ENCODE measurements around the gene PPP3CA.
"Not testable (repeated sequence)": the region's sequence is repeated elsewhere in the genome, so short reads cannot be mapped to it uniquely, and the experiment has no call there.

PPP3CA gene

DNA sequence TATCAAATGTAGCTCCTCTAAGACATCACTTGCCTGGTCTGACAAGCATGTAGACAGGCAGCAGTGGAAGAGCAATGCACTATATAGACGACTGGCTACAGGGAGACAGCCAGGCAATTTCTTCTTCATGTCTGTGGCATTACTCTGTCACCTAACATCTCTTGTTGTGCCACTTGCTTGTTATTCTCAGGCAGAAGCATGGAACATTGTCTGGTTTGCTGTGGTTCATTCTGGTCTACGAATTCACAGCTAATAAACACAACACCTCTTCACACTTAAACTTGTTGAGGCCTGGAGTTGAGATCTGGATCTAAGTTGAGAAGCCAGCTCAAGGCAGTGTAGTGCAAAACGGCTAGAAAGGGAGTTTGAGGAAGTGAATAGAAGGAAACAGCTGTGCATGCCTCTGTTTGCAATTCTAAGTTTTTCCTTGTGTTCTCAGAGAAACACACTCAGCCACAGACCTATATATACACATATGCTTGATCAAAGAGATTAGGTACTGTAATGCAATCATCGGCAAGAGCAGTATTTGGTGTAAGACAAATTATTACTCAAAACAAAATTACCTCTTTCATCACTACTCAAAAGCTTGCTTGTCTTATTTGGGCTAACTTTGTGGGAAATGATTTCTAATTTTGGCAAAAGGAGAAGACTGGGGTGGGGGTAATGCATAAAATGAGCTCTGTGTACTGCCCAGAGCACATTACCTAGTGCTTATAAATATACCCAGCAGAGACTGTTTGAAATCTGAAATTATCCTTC is 243.8 kb downstream of the PPP3CA start:
- no peak overlapping the region for H4K8ac ChIP-seq (ENCODE audit: low read depth, low read length)
- no peak overlapping the region for H2BK5ac ChIP-seq (ENCODE audit: low read length)
- H3K27ac ChIP-seq (ENCODE audit: low read depth, low read length) = no peak overlapping the region
- H3K27me3 ChIP-seq (ENCODE audit: insufficient read depth, low read length, poor library complexity) = no peaks in the 10 kb centered on the region
- H3K36me3 ChIP-seq (ENCODE audit: control insufficient read depth, insufficient read depth, low read length) = no peaks in the 10 kb centered on the region
- no peak overlapping the region for H3K56ac ChIP-seq (ENCODE audit: low read length)
- H3K9ac ChIP-seq (ENCODE audit: low read length) = no peak overlapping the region
- no peak overlapping the region for H3K4ac ChIP-seq (ENCODE audit: low read depth, low read length)
- no peak overlapping the region for H3K4me2 ChIP-seq (ENCODE audit: low read length)
- no peak overlapping the region for H2AK5ac ChIP-seq (ENCODE audit: low read length)
- H3K23ac ChIP-seq (ENCODE audit: low read length) = no peak overlapping the region
- H2BK120ac ChIP-seq (ENCODE audit: low read depth, low read length) = no peak overlapping the region
- H3K18ac ChIP-seq (ENCODE audit: low read length) = no peak overlapping the region
- WGBS (ENCODE audit: extremely low coverage, insufficient coverage, low lambda C conversion rate) = no CpG with 5 or more reads among the region's 4 CpGs
- no peak overlapping the region for H2BK15ac ChIP-seq (replicated peaks; ENCODE audit: low read depth)
- peak; percentile 61 for DNase-seq
- H3K79me1 ChIP-seq (ENCODE audit: low read length) = no peaks in the 10 kb centered on the region
- no peak overlapping the region for H4K5ac ChIP-seq (ENCODE audit: low read length)
- H3K4me1 ChIP-seq (ENCODE audit: control insufficient read depth, low read depth, low read length) = no peaks in the 10 kb centered on the region
- H3K79me2 ChIP-seq (ENCODE audit: control insufficient read depth, insufficient read depth, low read length) = no peaks in the 10 kb centered on the region
- no peak overlapping the region for H3K4me3 ChIP-seq (ENCODE audit: low read length)

- H3K9ac ChIP-seq (ENCODE audit: low read length) = no peak overlapping the region
- H3K79me1 ChIP-seq (ENCODE audit: low read length) = no peaks in the 10 kb centered on the region
- H3K4me2 ChIP-seq (ENCODE audit: low read length) = no peak overlapping the region
- H3K79me2 ChIP-seq (ENCODE audit: control insufficient read depth, insufficient read depth, low read length) = no peaks in the 10 kb centered on the region
- H3K36me3 ChIP-seq (ENCODE audit: control insufficient read depth, insufficient read depth, low read length) = no peaks in the 10 kb centered on the region
- no peak overlapping the region for H3K56ac ChIP-seq (ENCODE audit: low read length)
- no peak overlapping the region for H2AK5ac ChIP-seq (ENCODE audit: low read length)
- H3K4me1 ChIP-seq (ENCODE audit: control insufficient read depth, low read depth, low read length) = no peaks in the 10 kb centered on the region
- H2BK5ac ChIP-seq (ENCODE audit: low read length) = no peak overlapping the region
- H2BK15ac ChIP-seq (replicated peaks; ENCODE audit: low read depth) = no peak overlapping the region
- no peak for DNase-seq
- no peak overlapping the region for H4K8ac ChIP-seq (ENCODE audit: low read depth, low read length)
- no peak overlapping the region for H3K27ac ChIP-seq (ENCODE audit: low read depth, low read length)
- whole genome bisulfite sequencing (ENCODE audit: extremely low coverage, insufficient coverage, low lambda C conversion rate) = no CpG with 5 or more reads among the region's 1 CpG
- H3K23ac ChIP-seq (ENCODE audit: low read length) = no peak overlapping the region
- H4K5ac ChIP-seq (ENCODE audit: low read length) = no peak overlapping the region
- H3K4me3 ChIP-seq (ENCODE audit: low read length) = no peak overlapping the region
- no peak overlapping the region for H3K18ac ChIP-seq (ENCODE audit: low read length)
- no peak overlapping the region for H2BK120ac ChIP-seq (ENCODE audit: low read depth, low read length)
- H3K4ac ChIP-seq (ENCODE audit: low read depth, low read length) = no peak overlapping the region
- no peaks in the 10 kb centered on the region for H3K27me3 ChIP-seq (ENCODE audit: insufficient read depth, low read length, poor library complexity)
Observed at GRCh38 chr4:101102114-101102742, 245.1 kb downstream of the PPP3CA start.

DNA sequence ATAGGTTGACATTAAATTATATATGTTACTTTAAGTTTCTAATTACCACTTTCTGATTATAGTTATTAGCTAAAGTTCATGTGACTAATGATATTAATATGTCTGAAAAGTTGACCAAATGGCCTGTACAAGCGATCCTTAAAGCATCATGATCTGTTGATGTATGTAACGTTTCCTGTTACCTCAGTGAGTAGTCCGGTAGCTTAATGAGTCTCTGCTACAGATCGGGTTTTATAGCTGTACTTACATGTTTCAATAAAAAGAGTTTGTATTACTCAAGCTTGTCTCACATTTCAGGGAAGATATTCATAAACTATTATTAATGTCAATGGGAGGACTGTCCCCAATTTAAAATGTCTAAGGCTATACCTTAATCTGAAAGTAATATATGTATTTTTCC is 246.3 kb downstream of the PPP3CA start:
- no peak overlapping the region for H3K9ac ChIP-seq (ENCODE audit: low read length)
- no peaks in the 10 kb centered on the region for H3K79me1 ChIP-seq (ENCODE audit: low read length)
- no peak overlapping the region for H4K5ac ChIP-seq (ENCODE audit: low read length)
- no peaks in the 10 kb centered on the region for H3K36me3 ChIP-seq (ENCODE audit: control insufficient read depth, insufficient read depth, low read length)
- H3K4me3 ChIP-seq (ENCODE audit: low read length) = no peak overlapping the region
- no CpG with 5 or more reads among the region's 4 CpGs for WGBS (ENCODE audit: extremely low coverage, insufficient coverage, low lambda C conversion rate)
- no peaks in the 10 kb centered on the region for H3K27me3 ChIP-seq (ENCODE audit: insufficient read depth, low read length, poor library complexity)
- H3K4me2 ChIP-seq (ENCODE audit: low read length) = no peak overlapping the region
- H2BK120ac ChIP-seq (ENCODE audit: low read depth, low read length) = no peak overlapping the region
- no peak overlapping the region for H4K8ac ChIP-seq (ENCODE audit: low read depth, low read length)
- no peaks in the 10 kb centered on the region for H3K79me2 ChIP-seq (ENCODE audit: control insufficient read depth, insufficient read depth, low read length)
- no peak overlapping the region for H2BK15ac ChIP-seq (replicated peaks; ENCODE audit: low read depth)
- H3K23ac ChIP-seq (ENCODE audit: low read length) = no peak overlapping the region
- H3K56ac ChIP-seq (ENCODE audit: low read length) = no peak overlapping the region
- no peak for DNase-seq
- H2AK5ac ChIP-seq (ENCODE audit: low read length) = no peak overlapping the region
- no peak overlapping the region for H3K4ac ChIP-seq (ENCODE audit: low read depth, low read length)
- H2BK5ac ChIP-seq (ENCODE audit: low read length) = no peak overlapping the region
- no peaks in the 10 kb centered on the region for H3K4me1 ChIP-seq (ENCODE audit: control insufficient read depth, low read depth, low read length)
- H3K27ac ChIP-seq (ENCODE audit: low read depth, low read length) = no peak overlapping the region
- H3K18ac ChIP-seq (ENCODE audit: low read length) = no peak overlapping the region

- Histone ChIP-seq H3K27me3 (ENCODE audit: insufficient read depth, low read length, poor library complexity) (no peaks in the 10 kb centered on the region), H2BK120ac (ENCODE audit: low read depth, low read length) (no peak overlapping the region), H3K4me2 (ENCODE audit: low read length) (no peak overlapping the region), H3K9ac (ENCODE audit: low read length) (no peak overlapping the region), H3K23ac (ENCODE audit: low read length) (no peak overlapping the region), H2BK5ac (ENCODE audit: low read length) (no peak overlapping the region), H3K36me3 (ENCODE audit: control insufficient read depth, insufficient read depth, low read length) (no peaks in the 10 kb centered on the region), H3K4me1 (ENCODE audit: control insufficient read depth, low read depth, low read length) (no peaks in the 10 kb centered on the region), H3K4me3 (ENCODE audit: low read length) (no peak overlapping the region), H3K79me1 (ENCODE audit: low read length) (no peaks in the 10 kb centered on the region), H4K5ac (ENCODE audit: low read length) (no peak overlapping the region), H3K4ac (ENCODE audit: low read depth, low read length) (no peak overlapping the region), H3K79me2 (ENCODE audit: control insufficient read depth, insufficient read depth, low read length) (no peaks in the 10 kb centered on the region), H3K18ac (ENCODE audit: low read length) (no peak overlapping the region), H3K27ac (ENCODE audit: low read depth, low read length) (no peak overlapping the region), H3K56ac (ENCODE audit: low read length) (no peak overlapping the region), H2AK5ac (ENCODE audit: low read length) (no peak overlapping the region), H2BK15ac (replicated peaks; ENCODE audit: low read depth) (no peak overlapping the region), H4K8ac (ENCODE audit: low read depth, low read length) (no peak overlapping the region)
- no CpG with 5 or more reads among the region's 4 CpGs for WGBS (ENCODE audit: extremely low coverage, insufficient coverage, low lambda C conversion rate)
- DNase-seq = no peak
Observed at GRCh38 chr4:101098666-101099400, 248.5 kb downstream of the PPP3CA start.

DNA sequence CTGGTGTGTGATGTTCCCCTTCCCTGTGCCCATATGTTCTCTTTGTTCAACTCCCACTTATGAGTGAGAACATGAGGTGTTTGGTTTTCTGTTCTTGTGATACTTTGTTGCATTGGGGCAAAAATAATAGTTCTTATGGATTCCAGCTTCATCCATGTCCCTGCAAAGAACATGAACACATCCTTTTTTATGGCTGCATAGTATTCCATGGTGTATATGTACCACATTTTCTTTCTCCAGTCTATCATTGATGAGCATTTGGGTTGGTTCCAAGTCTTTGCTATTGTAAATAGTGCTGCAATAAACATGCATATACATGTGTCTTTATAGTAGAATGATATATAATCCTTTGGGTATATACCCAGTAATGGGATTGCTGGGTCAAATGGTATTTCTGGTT is 254.7 kb downstream of the PPP3CA start:
- H3K18ac ChIP-seq (ENCODE audit: low read length); DNase-seq; H4K8ac ChIP-seq (ENCODE audit: low read depth, low read length); H2BK120ac ChIP-seq (ENCODE audit: low read depth, low read length); H3K79me1 ChIP-seq (ENCODE audit: low read length); H3K56ac ChIP-seq (ENCODE audit: low read length); H3K9ac ChIP-seq (ENCODE audit: low read length); H2BK5ac ChIP-seq (ENCODE audit: low read length); H2BK15ac ChIP-seq (replicated peaks; ENCODE audit: low read depth); H3K4me3 ChIP-seq (ENCODE audit: low read length); H3K79me2 ChIP-seq (ENCODE audit: control insufficient read depth, insufficient read depth, low read length); H4K5ac ChIP-seq (ENCODE audit: low read length); H2AK5ac ChIP-seq (ENCODE audit: low read length); H3K4me2 ChIP-seq (ENCODE audit: low read length); H3K36me3 ChIP-seq (ENCODE audit: control insufficient read depth, insufficient read depth, low read length); H3K27ac ChIP-seq (ENCODE audit: low read depth, low read length); H3K4me1 ChIP-seq (ENCODE audit: control insufficient read depth, low read depth, low read length); H3K27me3 ChIP-seq (ENCODE audit: insufficient read depth, low read length, poor library complexity); H3K23ac ChIP-seq (ENCODE audit: low read length); H3K4ac ChIP-seq (ENCODE audit: low read depth, low read length): not testable (repeated sequence)
